K562 (cell line): ENCODE results near the gene KMT2E. TPM values are rescaled to one million over a fixed set of nuclear protein-coding genes. Genes with fewer than 3 reads are reported as not detected.

Experiments used
- CBX3 ChIP-seq, 2 experiments: IDR thresholded peaks; 1 replicate in 1 of 2; 2 replicates in 1 of 2; pipeline ENCODE4 v1.6.1; 2012; ENCODE audit warnings: inconsistent platforms in 2 of 2, low read length in 2 of 2, borderline replicate concordance in 1 of 2, control low read depth in 1 of 2
- CTBP1 ChIP-seq: fragments of 450-650 bp; IDR thresholded peaks from 2 replicates; pipeline ENCODE4 v1.6.1; 2016; ENCODE audit warnings: borderline replicate concordance
- GTF2E2 ChIP-seq: fragments of 200-800 bp; sonication (Bioruptor generic); IDR thresholded peaks from 2 replicates; pipeline ENCODE4 v1.6.1; 2016; ENCODE audit warnings: missing genetic modification characterization, missing compliant biosample characterization
- MEF2A ChIP-seq: IDR thresholded peaks from 2 replicates; pipeline ENCODE4 v1.6.1; 2011; ENCODE audit warnings: low read depth, mild to moderate bottlenecking, low read length, moderate library complexity; ENCODE audit not compliant: control insufficient read depth
- MEIS2 ChIP-seq: fragments of 450-650 bp; IDR thresholded peaks from 2 replicates; pipeline ENCODE4 v1.6.1; 2014; ENCODE audit warnings: mild to moderate bottlenecking; ENCODE audit not compliant: partially characterized antibody
- NFE2 ChIP-seq: IDR thresholded peaks from 2 replicates; pipeline ENCODE4 v1.6.1; 2014; ENCODE audit warnings: antibody characterized with exemption, low read depth
- PHF8 ChIP-seq: fragments of 200-600 bp; sonication (generic); IDR thresholded peaks from 2 replicates; pipeline ENCODE4 v1.6.1; 2012; ENCODE audit warnings: mixed run types, mild to moderate bottlenecking, inconsistent platforms, low read length, moderate library complexity, borderline replicate concordance
- PTTG1 ChIP-seq: fragments of 450-650 bp; IDR thresholded peaks from 2 replicates; pipeline ENCODE4 v1.6.1; 2016; ENCODE audit warnings: low read depth, mild to moderate bottlenecking, missing genetic modification characterization, missing compliant biosample characterization
- RREB1 ChIP-seq: fragments of 250-450 bp; sonication (Bioruptor Pico); IDR thresholded peaks from 2 replicates; pipeline ENCODE4 v1.4.0; 2020
- SETDB1 ChIP-seq: IDR thresholded peaks from one replicate; pipeline ENCODE4 v1.6.1; 2012; ENCODE audit warnings: low read length, control low read depth, inconsistent platforms
- SIX5 ChIP-seq, 2 experiments: IDR thresholded peaks; 2 replicates each; pipeline ENCODE4 v1.6.1; 2011; ENCODE audit warnings: low read length in 2 of 2, borderline replicate concordance in 1 of 2, low read depth in 1 of 2, mild to moderate bottlenecking in 1 of 2, moderate library complexity in 1 of 2; ENCODE audit not compliant: insufficient read depth in 1 of 2
- SMAD2 ChIP-seq: fragments of 150-350 bp; IDR thresholded peaks from 2 replicates; pipeline ENCODE4 v1.6.1; 2014; ENCODE audit warnings: low read depth, mild to moderate bottlenecking, low read length
- SMARCC2 ChIP-seq: fragments of 450-650 bp; IDR thresholded peaks from 2 replicates; pipeline ENCODE4 v1.6.1; 2017; ENCODE audit warnings: antibody characterized with exemption, moderate library complexity, mild to moderate bottlenecking, low read depth
- TAF9B ChIP-seq: fragments of 450-650 bp; IDR thresholded peaks from 2 replicates; pipeline ENCODE4 v1.6.1; 2018; ENCODE audit warnings: mild to moderate bottlenecking; ENCODE audit not compliant: partially characterized antibody
- TEAD2 ChIP-seq: fragments of 450-650 bp; IDR thresholded peaks from 2 replicates; pipeline ENCODE4 v1.6.1; 2016; ENCODE audit warnings: missing genetic modification characterization, control low read depth, missing compliant biosample characterization
- THRAP3 ChIP-seq: fragments of 450-650 bp; IDR thresholded peaks from 2 replicates; pipeline ENCODE4 v1.6.1; 2016; ENCODE audit warnings: mild to moderate bottlenecking, inconsistent platforms, borderline replicate concordance
- TSHZ1 ChIP-seq: fragments of 250-450 bp; sonication (Bioruptor Pico); IDR thresholded peaks from 2 replicates; pipeline ENCODE4 v1.4.0; 2020; ENCODE audit warnings: mild to moderate bottlenecking, moderate library complexity
- ZNF830 ChIP-seq: fragments of 250-450 bp; sonication (Bioruptor Pico); IDR thresholded peaks from 2 replicates; pipeline ENCODE4 v1.5.0; 2021; ENCODE audit warnings: mild to moderate bottlenecking
- polyA plus RNA-seq, 8 experiments: library from polyadenylated mRNA; depleted of rRNA in 4 of 8; stranded (reverse) in 5 of 8; unstranded in 3 of 8; fragments of >200 nt; fragmentation: Nextera tagmentation in 2 of 8; fragmentation: Illumina TruSeq in 1 of 8; extraction: Ambion mirVana in 2 of 8; extraction: Trizol in 1 of 8; gene quantifications; 2 replicates each; pipeline versions ENCODE4 v1.2.1 to v1.2.3, GENCODE V29; 2011 to 2014; ENCODE audit warnings: inconsistent platforms in 1 of 8, missing spikeins in 1 of 8
- total RNA-seq, 7 experiments: library from RNA; depleted of rRNA in 6 of 7; stranded (reverse); fragments of >200 nt in 6 of 7; fragmentation: Illumina TruSeq in 2 of 7; extraction: Trizol in 2 of 7; gene quantifications; 2 replicates each; pipeline versions ENCODE4 v1.2.1 to v1.2.3, GENCODE V29; 2011 to 2021; ENCODE audit warnings: low replicate concordance in 1 of 7

KMT2E gene
- total and polyA plus RNA-seq, 9 of the 15 experiments (the other 6 are each of a cell fraction or from before 2014, with no cell fraction given): 8.9 to 55.3 (median 38.1) TPM

GRCh38 chr7:105013816-105014692 is at the start of gene KMT2E (continued):
- TF ChIP-seq RREB1 (CRISPR knock-in tag) (no peak; the same call in 1 of the 2 replicates), CBX3 (IDR thresholded peaks at IDR 0.05; ENCODE audit: borderline replicate concordance in 1 of 2, low read length in 2 of 2) (no peak; a peak in 1 of 3 replicates), TSHZ1 (CRISPR knock-in tag) (no peak), SMARCC2 (no peak; the same call in 1 of the 2 replicates), SETDB1 (no peak), PHF8 (peak; percentile 92), PTTG1 (tag) (no peak), CTBP1 (peak; percentile 89), SIX5 (IDR thresholded peaks at IDR 0.05; ENCODE audit: borderline replicate concordance in 1 of 2, insufficient read depth in 1 of 2, low read depth in 1 of 2, low read length in 2 of 2) (peak in 1 of 2 experiments; percentile 64; a peak in 2 of 4 replicates), THRAP3 (0 out of 2 replicates have a peak, but pooled peaks have one; percentile 47), TEAD2 (tag) (peak; percentile 39; the same call in 1 of the 2 replicates), GTF2E2 (tag) (peak; percentile 82; the same call in 1 of the 2 replicates), MEIS2 (peak; percentile 23), NFE2 (peak; percentile 12; the same call in 1 of the 2 replicates), ZNF830 (CRISPR knock-in tag) (peak; percentile 97), MEF2A (no peak), TAF9B (no peak), SMAD2 (no peak)
